HG03066 (cell line): ENCODE data around the gene CEACAM8.
"Not testable (repeated sequence)": the region's sequence is repeated elsewhere in the genome, so short reads cannot be mapped to it uniquely, and the experiment has no call there.

Experiments used
- ATAC-seq: cut with Tn5 transposase; IDR thresholded peaks from one replicate; pipeline ENCODE4 v1.9.1; 2021; ENCODE audit warnings: low read depth; ENCODE audit not compliant: unreplicated experiment

Gene CEACAM8

DNA sequence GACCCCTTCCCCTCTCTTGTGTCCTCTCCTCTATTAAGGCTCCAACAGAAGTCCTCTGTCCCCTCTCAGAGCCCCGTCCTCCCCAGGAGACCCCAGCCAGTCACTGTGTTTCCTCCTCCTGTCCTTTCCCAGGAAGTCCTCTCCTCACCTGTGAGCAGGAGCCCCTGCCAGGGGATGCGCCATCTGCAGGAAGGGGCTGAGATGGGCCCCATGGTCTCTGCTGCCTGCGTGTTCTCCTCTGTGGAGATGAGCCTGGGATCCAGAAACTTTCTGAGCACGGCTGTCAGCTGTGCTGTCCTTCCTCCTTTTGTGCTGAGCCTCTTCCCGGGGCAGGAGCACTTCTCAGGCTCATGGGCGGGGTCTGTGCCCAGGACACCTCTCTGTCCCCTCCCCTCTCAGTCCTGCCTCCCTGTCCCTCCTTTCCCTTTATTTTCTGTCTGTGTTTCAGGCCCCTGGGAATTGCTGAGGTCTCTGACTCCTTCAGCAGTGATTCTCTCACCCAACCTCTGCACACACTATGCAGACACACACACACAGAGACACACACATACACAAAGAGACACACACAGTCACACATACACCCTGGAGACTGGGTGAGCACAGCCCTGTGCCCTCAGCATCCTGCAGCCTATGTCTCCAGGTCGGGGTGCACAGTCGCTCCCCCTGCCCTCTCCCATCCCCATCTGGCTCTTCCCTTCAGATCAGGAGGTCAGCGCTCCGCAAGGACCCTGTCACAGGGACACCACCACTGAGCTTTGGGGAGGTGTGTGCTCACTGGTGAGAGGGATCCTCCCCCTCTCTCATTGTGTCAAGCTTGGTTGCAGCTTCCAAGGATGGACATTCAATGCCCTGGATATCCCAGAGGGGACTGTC, at the start of gene CEACAM8:
CEACAM8 (minus strand) TSS at position 308 of the 873 bp plus-strand sequence; CDS start at position 212, 96 bp downstream.
- ATAC-seq: no peak

GRCh38 chr19:42639324-42640092, 44.8 kb upstream of the CEACAM8 start:
- not testable (repeated sequence) for ATAC-seq

DNA sequence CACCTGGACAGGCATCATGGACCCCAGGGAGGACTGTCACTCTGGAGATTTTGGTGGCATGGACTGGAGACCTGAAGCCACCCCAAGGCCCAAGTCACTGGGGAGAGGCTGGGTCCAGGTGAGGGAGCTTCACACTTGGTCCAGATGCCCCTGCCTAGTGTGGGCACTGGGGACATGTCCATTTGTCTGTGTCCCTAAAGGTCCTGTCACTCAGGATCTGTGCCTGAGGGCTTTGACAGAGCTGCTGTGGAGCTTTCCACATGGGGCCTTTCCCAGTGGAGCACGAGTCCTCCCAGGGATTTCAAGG, 40.5 kb upstream of the CEACAM8 start:
- no peak for ATAC-seq

DNA sequence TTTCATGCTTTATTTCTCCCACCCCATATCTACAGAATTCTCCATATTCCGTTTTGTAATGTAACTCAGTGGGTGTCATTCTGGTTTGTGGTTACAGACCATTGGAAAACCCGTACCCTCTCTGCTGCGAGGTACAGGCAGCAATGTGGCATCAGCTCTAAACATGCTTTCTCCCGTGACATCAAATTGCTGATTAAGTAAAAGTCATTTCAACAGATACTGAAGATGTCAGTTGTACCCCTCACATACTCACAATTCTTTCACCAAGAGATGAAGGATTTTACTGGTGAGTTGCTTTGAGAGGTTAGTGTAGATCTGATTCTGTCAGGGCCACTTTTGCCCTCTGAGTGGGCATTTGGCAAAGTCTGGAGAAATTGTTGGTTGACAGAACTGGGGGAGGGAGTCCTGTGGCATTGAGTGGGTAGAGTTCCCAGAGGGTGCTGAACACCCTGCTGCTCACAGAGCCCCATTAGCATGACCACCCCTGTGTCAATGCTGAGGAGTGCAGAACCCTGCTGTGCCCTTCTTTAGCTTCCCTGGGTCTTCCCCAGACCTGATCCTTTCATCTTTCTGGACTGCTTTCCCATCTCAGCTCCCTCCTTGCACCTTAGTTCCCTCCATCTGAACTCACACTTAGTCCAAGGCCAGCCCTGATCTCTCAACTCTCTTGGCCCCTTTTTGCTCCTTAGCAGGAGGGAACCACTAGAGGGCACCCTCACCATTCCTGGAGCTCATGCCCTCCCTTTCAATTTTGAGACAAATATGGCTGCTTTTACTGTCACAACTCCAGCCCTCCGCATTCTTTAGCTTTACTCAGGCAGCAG, 39.9 kb upstream of the CEACAM8 start:
- ATAC-seq: no peak

GRCh38 chr19:42629191-42629590, 34.5 kb upstream of the CEACAM8 start:
- no peak for ATAC-seq

GRCh38 chr19:42628411-42629140, 33.9 kb upstream of the CEACAM8 start:
- no peak for ATAC-seq

- ATAC-seq: no peak
These were observed 33.2 kb upstream of the CEACAM8 start for GRCh38 chr19:42627916-42628315.

DNA sequence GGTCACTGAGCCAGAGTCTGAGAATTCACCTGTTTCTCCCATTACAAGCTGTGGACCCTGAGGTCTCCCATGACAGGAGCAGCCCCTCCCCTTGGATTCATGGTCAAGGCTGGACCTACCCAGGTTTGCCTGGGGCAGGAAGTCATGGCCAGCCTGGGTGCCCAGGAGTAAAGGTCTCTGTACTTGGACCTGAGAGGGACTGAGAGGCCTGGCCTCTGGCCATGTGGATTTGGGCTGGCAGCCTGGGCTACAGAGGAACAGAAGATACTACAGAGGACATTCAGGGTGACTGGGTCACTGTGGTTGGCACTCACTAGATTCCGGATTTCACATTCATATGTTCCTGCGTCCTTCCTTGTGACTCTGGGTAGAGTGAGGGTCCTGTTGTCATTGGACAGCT, 31.5 kb upstream of the CEACAM8 start:
- ATAC-seq: no peak

GRCh38 chr19:42619271-42619670, 24.5 kb upstream of the CEACAM8 start:
- ATAC-seq: no peak

- no peak for ATAC-seq
These were observed 18.9 kb upstream of the CEACAM8 start for GRCh38 chr19:42613666-42614065.

GRCh38 chr19:42610401-42610915, 15.7 kb upstream of the CEACAM8 start:
- not testable (repeated sequence) for ATAC-seq

GRCh38 chr19:42606660-42607351, 12.1 kb upstream of the CEACAM8 start:
- ATAC-seq: no peak

DNA sequence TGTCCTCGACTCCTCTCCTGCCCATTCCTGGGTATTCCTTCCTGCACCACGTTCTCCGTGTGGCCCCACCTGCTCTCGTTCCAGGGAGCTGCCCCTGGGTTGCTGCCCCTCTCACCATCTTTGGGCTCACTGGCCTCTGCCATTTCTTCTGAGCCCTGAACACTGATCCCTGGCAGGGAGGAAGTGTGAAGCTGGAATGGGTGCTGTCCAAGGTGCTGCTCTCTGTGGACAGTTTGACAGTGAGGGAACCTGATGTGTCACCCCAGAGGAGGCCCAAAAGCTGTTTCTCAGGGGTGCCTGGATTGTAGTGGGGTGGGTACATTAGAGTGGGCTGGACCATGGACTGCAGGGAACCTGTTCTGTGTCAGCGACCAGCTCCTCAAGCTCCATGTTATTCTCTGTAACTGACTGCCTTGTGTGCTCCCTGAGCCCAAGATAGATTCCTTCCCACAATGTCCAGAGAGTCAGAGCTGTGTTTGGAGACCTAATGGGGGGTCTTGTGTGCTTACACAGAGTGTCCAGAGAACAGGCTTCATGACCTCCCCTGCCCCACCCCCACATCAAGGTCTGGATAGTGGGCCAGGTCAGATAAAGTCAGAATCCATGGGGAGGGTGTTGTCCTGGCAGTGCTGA, 7.2 kb upstream of the CEACAM8 start:
- ATAC-seq: no peak

DNA sequence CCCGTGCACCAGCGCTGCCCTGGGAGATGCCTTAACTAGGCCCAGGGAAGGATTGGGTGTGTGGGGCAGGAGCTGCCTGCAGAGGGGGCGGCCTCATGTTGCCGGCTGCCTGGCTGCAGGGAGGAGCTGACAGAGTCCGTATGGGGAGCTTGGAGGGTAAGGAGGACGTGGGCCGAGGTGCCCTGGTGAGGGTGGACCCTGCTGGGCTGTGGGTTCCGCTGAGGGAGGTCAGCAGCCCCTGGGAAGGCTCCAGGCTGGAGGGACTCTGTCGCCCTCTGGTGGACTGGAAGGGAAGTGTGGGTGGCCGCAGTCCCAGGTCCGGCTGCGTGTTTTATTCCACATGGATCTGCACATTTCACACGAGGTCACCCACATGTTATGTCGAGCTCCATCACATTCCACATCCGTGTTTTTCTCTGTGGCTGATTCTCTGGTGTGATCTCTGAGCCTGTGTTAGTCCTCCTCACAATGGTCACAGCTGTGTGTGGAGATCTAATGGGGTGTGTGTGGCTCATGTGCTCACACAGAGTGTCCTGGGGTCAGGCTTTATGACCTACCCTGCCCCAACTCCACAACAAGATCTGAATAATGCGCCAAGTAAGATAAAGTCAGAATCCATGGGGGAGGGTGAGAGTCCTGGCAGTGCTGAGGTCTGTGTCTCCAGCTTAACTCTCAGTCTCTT, 1.8 kb upstream of the CEACAM8 start:
- no peak for ATAC-seq

DNA sequence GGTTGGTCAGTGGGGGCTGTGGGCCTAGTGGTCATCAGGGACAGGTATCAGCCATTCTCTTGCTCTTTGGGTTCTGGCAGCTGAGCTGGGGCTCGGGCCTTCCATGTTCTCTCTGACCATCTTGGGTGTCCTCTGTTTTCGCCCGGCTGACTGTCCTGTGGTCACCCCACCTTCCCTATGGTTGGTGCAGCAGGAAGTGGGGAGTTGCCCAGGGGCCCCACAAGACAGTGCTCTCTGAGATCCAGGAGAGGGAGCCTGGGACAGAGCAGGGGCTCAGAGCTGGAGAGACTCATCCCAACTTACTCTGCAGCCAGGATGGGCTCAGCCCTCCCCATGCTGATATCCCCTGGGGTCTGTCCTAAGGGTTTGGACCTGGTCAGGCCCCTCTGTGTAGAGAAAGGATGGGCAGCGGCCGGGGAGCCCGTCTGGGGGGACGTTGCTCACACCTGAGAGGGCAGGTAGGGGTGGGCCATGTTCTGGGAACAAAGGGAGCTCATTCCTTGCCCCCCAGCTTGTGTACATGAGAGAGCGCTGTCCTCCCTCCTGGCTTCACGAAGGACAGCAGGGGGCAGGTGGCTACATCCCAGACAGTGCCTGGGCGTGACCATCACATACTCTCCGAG, 937 bp upstream of the CEACAM8 start:
- ATAC-seq: no peak

- no peak for ATAC-seq
These were observed 4.9 kb downstream of the CEACAM8 start for GRCh38 chr19:42589792-42590191.

GRCh38 chr19:42584466-42584865, 10.3 kb downstream of the CEACAM8 start:
- no peak for ATAC-seq

DNA sequence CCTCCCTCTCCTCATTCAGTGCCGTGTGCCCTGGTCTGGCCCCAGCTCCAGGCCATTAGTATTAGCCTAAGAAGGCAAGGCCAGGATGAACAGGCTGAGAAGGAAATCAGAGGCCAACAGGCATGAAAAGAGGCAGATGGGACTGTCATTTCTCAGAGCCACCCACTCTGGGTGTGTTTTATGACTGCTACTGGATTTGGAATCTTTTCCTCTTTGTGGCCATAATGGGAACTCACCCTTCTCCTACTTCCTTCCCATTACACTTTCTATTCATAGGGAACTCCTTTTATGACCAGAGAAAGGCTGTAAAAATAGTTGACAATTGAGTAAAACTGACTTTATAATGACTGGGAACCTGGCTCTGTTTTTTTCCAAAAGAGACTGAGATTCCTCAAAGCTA, 17.7 kb downstream of the CEACAM8 start:
- ATAC-seq: no peak
